ENCODE results near the gene ZNF609.

Gene ZNF609

DNA sequence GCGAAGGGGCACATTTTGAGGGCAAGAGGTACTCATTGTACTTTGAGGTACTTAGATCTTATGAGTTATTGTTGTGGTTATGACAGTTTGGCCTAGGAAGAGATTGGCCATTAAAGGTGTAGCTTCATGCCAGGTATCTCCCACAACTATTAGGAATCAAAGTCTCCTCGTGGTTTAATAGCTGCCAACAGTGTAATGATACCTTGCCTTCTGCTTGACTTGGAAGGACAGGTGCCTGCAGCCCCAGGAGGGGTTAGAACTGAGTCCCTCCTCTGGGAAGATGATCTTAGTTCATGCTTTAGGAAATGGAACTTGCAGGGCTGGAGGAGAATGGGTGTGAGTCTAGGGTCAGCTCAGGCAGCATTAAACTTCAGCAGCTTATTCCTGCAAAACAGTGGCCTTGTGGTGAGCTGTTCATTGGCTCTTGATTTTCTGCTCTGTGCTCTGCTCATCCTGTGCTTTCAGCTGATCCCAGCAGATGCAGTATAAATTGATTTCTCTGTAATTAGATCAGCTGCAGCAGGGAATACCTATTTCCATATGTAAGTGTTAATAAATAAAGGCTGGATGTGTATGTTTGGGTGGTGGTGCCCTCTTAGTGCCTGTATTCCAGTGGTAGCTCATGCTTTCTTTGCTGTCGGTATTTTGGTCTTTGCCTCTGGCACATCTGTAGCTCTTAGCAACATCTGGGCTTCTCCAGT is 40.5 kb downstream of the ZNF609 start:
- no peak for DNase-seq (ENCODE audit: extremely low read depth in 1 of 2, low read depth in 1 of 2)

DNA sequence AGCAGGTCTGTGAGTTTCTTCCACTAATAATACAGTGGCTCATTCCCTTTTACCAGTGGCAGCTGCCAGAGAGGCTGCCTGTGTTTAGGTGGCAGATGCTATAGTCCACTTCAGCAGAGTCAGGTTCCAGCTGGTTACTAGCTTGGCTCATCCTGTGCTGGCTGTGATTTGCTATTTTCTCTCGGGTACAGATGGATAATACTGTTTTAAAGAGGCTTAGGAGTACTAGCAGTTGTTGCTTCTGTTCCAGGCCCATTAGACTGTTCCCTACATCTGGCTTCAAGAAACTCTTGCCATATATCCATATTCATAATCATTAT is 41.0 kb downstream of the ZNF609 start:
- DNase-seq (ENCODE audit: extremely low read depth in 1 of 2, low read depth in 1 of 2): no peak

GRCh38 chr15:64502151-64502550 is 41.8 kb downstream of the ZNF609 start:
- no peak for DNase-seq (ENCODE audit: extremely low read depth in 1 of 2, low read depth in 1 of 2)

DNA sequence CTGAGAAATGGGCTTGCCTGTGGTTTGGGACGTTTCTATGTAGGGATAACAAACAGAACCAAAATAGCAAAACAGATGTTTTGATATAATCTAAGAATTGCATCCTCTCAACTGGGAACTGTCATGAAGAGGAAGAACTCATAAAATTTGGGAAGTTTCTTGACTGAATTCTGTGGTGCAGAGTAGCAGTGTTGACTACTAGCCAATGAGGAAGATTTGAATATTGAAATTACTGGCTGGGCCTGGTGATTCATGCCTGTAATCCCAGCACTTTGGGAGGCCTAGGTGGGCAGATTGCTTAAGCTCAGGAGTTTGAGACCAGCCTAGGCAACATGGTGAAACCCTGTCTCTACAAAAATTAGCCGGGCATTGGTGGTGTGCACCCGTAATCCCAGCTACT is 42.2 kb downstream of the ZNF609 start:
- DNase-seq (ENCODE audit: extremely low read depth in 1 of 2, low read depth in 1 of 2): no peak

GRCh38 chr15:64503197-64503596 is 42.8 kb downstream of the ZNF609 start:
- DNase-seq (ENCODE audit: extremely low read depth in 1 of 2, low read depth in 1 of 2): no peak

DNA sequence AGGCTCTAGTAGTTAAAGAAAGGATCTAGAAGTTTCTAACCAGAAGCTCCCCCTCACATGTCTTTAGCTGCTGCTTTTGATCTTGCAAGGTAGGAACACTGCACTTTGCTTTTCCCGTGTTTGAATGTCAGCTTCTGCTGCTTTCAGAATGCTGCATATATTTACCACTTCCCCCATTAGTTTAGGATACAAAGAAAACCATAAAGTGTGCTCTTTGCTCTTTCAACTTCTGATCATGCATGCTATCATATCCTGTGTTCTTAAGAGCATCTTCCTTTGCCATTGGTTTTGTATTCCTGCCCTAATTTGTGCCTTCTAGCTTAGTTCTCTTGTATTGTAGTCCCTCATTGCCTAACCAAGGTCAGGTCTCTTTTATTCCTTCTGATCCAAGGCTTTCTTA is 43.3 kb downstream of the ZNF609 start:
- no peak for DNase-seq (ENCODE audit: extremely low read depth in 1 of 2, low read depth in 1 of 2)

- DNase-seq (ENCODE audit: extremely low read depth in 1 of 2, low read depth in 1 of 2): peak in 1 of 2 donors; percentile 1
Observed at GRCh38 chr15:64507293-64507802, 47.0 kb downstream of the ZNF609 start.

GRCh38 chr15:64507845-64508244 is 47.5 kb downstream of the ZNF609 start:
- DNase-seq (ENCODE audit: extremely low read depth in 1 of 2, low read depth in 1 of 2): no peak

GRCh38 chr15:64513823-64514222 is 53.4 kb downstream of the ZNF609 start:
- DNase-seq (ENCODE audit: extremely low read depth in 1 of 2, low read depth in 1 of 2): no peak

DNA sequence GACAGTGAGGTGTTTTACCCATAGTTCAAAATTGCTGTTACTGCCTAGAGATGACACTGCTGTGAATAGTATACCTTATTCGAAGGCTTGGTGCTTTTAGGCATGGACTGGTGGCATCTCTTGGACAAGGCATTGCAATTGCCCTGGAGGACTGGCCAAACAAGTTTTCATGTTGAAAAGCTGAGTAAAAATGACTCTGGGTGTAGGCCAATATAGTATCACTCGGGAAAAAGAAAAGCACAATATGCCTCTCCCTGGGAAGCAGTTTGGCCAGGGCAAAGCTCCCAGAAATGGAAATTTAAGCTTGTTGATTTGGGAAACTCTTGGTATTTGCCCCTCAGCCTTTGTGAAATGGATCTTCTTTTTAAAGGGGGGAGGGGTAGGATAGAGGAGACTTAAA is 54.8 kb downstream of the ZNF609 start:
- no peak for DNase-seq (ENCODE audit: extremely low read depth in 1 of 2, low read depth in 1 of 2)

DNA sequence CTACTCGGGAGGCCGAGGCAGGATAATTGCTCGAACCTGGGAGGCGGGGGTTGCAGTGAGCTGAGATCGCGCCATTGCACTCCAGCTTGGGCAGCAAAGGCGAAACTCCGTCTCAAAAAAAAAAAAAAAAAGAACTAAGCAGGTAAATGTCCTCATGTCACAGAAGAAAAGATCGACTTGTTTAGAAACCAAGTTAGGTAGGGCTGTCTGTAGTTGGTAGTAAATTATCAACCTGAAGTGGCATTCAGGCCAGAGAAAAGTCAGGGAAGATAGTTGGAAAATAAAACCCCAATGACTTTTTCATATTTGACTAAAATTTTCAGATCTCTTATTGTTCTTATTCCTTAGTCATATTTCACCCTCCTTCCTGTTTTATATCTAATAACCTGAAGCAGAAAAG is 55.4 kb downstream of the ZNF609 start:
- DNase-seq (ENCODE audit: extremely low read depth in 1 of 2, low read depth in 1 of 2): no peak

GRCh38 chr15:64519897-64520296 is 59.5 kb downstream of the ZNF609 start:
- DNase-seq (ENCODE audit: extremely low read depth in 1 of 2, low read depth in 1 of 2): no peak

DNA sequence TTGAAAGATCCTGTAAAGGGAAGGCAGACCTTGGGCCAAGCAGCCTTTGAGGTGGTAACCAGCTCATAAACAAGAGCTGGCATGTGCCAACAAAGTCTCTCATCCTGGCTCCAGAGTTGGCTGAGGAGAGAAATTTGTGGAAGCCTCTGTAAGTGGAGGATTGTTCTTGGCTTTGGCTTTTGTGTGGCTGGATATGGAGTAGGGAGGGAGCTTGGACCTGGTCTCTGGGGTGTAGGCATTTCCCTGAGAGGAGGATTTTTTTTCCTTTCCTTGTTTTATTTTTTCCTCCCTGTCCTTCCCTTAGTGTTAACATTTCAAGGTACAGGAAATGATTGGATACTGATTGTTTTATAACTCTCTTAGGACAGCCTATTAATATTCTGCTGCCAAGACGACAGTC is 60.8 kb downstream of the ZNF609 start:
- no peak for DNase-seq (ENCODE audit: extremely low read depth in 1 of 2, low read depth in 1 of 2)

GRCh38 chr15:64521726-64522164 is 61.4 kb downstream of the ZNF609 start:
- no peak for DNase-seq (ENCODE audit: extremely low read depth in 1 of 2, low read depth in 1 of 2)

DNA sequence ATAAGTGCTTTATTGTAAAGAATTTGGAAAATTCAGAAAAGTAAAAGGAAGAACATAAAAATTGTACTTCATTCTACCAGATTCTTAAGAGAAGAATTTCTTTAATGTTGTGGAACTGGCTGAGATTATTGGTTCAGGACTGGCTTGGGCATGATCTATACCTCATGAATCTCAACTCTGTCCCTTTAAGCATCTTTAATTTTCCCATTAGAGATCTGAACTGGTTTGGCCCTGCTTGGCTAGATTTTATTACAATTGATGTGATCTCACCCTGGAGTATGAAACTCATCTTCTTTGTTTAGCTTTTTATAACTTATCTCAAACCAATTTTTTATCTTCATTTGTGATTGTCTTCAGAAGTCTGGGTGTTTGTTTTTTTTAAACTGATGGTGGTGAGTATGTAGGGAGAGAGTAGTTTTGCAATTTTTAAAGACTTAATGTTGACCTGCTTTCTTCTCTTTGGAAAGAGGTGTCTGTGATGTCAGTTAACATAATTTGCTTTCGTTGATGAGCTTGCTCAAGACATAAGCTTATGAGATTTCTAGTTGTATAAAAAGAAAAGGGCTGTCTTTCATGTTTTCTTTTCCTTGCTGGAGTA is 61.9 kb downstream of the ZNF609 start:
- no peak for DNase-seq (ENCODE audit: extremely low read depth in 1 of 2, low read depth in 1 of 2)

DNA sequence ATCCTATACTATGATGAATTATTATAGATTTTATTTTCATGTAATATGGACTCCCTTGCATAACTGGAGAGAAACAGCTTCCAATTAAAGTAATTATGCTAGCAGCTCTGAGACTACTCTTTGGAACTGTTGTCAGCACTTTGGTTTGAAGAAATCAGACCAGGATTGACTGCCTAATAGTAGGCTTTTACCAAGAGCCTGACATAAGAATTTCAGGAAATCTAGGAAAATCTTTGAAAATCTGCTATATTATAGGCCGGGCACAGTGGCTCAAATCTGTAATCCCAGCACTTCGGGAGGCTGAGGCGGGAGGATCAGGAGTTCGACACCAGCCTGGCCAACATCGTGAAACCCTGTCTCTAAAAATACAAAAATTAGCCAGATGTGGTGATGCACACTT is 62.9 kb downstream of the ZNF609 start:
- DNase-seq (ENCODE audit: extremely low read depth in 1 of 2, low read depth in 1 of 2): no peak

DNA sequence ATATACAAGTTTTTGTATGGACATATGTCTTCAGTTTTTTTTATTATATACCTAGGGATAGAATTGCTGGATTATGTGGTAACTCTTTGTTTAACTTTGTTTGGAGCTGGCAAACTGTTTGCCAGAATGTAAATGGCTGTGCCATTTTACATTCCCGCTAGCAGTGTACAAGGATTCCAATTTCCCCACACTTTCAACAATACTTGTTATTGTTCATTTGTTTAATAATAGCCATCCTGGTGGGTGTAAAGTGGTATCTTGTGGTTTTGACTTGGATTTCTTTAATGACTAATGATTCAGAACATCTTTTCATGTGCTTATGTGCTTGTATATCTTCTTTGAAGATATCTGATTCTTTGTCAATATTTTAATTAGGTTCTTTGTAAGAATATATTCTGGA is 64.4 kb downstream of the ZNF609 start:
- DNase-seq (ENCODE audit: extremely low read depth in 1 of 2, low read depth in 1 of 2): no peak

- DNase-seq (ENCODE audit: extremely low read depth in 1 of 2, low read depth in 1 of 2): no peak
Observed at GRCh38 chr15:64525828-64526530, 65.6 kb downstream of the ZNF609 start.

DNA sequence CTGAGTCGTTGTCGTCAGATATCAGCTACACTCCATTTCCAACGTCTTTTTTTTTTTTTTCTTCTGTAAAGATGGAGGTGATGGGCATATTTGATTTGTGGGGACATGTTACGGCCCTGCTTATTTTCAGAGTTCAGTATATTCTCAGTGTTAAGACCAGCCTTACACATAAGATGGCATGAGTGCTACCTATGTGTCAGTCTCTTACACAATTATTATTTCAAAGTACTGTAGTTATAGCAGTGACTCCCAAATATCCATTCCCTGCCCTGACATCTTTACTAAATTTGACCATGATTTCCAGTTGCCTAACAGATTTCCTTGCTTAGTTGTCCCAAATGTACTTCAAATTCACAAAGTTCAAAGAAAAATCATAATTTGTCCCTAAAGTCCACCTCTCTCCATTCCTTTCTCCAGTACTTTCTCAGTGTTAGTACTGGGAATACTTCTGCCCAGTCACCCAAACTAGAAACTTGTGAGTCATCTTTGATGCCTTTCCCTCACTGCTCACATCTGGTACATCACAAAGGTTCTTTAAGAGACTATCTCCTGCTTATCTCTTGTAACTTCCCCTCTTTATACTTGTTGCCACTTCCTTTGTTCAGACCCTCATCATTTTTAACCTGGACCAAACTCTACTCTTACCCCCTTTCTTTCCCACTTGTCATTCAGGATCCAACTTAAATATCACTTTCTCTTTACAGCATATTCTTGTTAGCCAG is 67.0 kb downstream of the ZNF609 start:
- DNase-seq (ENCODE audit: extremely low read depth in 1 of 2, low read depth in 1 of 2): no peak

GRCh38 chr15:64528871-64529270 is 68.5 kb downstream of the ZNF609 start:
- DNase-seq (ENCODE audit: extremely low read depth in 1 of 2, low read depth in 1 of 2): no peak

GRCh38 chr15:64530472-64530871 is 70.1 kb downstream of the ZNF609 start:
- DNase-seq (ENCODE audit: extremely low read depth in 1 of 2, low read depth in 1 of 2): no peak
